Aorta (tissue), 5 donors: ENCODE data around the gene STIM2. TPM values are rescaled to one million over a fixed set of nuclear protein-coding genes. Genes with fewer than 3 reads are reported as not detected.

Experiments used
- ATAC-seq: fragments of 200-7000 bp; cut with Tn5 transposase; one replicate; pipeline ENCODE4 v1.9.1; 2022; ENCODE audit warnings: moderate library complexity; ENCODE audit not compliant: low FRiP score
- DNase-seq, 2 donors: peaks; one replicate each; pipeline ENCODE4 v3.0.0-alpha.2; 2020
- H3K27ac ChIP-seq, 2 donors: one replicate each; pipeline ENCODE4 v1.5.1; 2013; ENCODE audit warnings: low read length in 2 of 2, mild to moderate bottlenecking in 2 of 2, moderate library complexity in 2 of 2, control low read depth in 1 of 2, inconsistent platforms in 1 of 2, low read depth in 1 of 2
- H3K27me3 ChIP-seq, 2 donors: one replicate each; pipeline ENCODE4 v1.6.1; 2013; ENCODE audit warnings: control low read depth in 1 of 2, low read length in 1 of 2, mild to moderate bottlenecking in 1 of 2, moderate library complexity in 1 of 2; ENCODE audit not compliant: insufficient read depth in 2 of 2, control insufficient read depth in 1 of 2
- H3K36me3 ChIP-seq, 2 donors: one replicate each; pipeline ENCODE4 v1.6.1; 2013; ENCODE audit warnings: control low read depth in 1 of 2, low read length in 1 of 2, mild to moderate bottlenecking in 1 of 2; ENCODE audit not compliant: insufficient read depth in 2 of 2, control insufficient read depth in 1 of 2
- H3K4me1 ChIP-seq, 2 donors: one replicate each; pipeline ENCODE4 v1.6.1; 2013; ENCODE audit warnings: low read length in 2 of 2, control low read depth in 1 of 2, mild to moderate bottlenecking in 1 of 2, moderate library complexity in 1 of 2; ENCODE audit not compliant: insufficient read depth in 2 of 2, control insufficient read depth in 1 of 2
- H3K4me3 ChIP-seq, 2 donors: one replicate each; pipeline ENCODE4 v1.5.1; 2013; ENCODE audit warnings: low read length in 2 of 2, control low read depth in 1 of 2, mild to moderate bottlenecking in 1 of 2
- H3K9me3 ChIP-seq: one replicate; pipeline ENCODE4 v1.6.1; 2013; ENCODE audit warnings: mild to moderate bottlenecking, low read length; ENCODE audit not compliant: control insufficient read depth
- WGBS, 2 donors: extraction: QIAGEN DNeasy Blood & Tissue Kit; methylation state at CpG; one replicate each; pipeline ENCODE4 v1.1.7; 2013; 5-methylcytosine and 5-hydroxymethylcytosine counted together
- intact Hi-C, 2 donors: fragments of 100-400 bp; cut with DNase I; formaldehyde crosslinking; loops; one replicate each; pipeline versions ENCODE4 v1.14.2 to v1.15.0; 2022
- polyA plus RNA-seq, 2 donors: library from polyadenylated mRNA; stranded (reverse); fragments of 200-250 nt; gene quantifications; one replicate each; pipeline ENCODE4 v1.2.3, GENCODE V29; 2013
- total RNA-seq, 2 donors: library from RNA; stranded (reverse); fragmentation: NEBNext Ultra II Directional; extraction: Animal tissue kit (Norgen Biotek cat#: 25700); gene quantifications; one replicate each; pipeline ENCODE4 v1.2.1, GENCODE V29; 2021
- donor health status: healthy with polysubstance abuse.
- donor health status: Bipolar disorder and iron deficiency.
- donor health status: DM: no; HTN: no; CAD: no.
- donor health status: DM: no; HTN: no; CAD: no.
- donor health status: DM: yes; HTN: yes; CAD: no.

STIM2 gene
- total and polyA plus RNA-seq, 4 donors: 5.0 to 31.2 (median 12.7) TPM

DNA sequence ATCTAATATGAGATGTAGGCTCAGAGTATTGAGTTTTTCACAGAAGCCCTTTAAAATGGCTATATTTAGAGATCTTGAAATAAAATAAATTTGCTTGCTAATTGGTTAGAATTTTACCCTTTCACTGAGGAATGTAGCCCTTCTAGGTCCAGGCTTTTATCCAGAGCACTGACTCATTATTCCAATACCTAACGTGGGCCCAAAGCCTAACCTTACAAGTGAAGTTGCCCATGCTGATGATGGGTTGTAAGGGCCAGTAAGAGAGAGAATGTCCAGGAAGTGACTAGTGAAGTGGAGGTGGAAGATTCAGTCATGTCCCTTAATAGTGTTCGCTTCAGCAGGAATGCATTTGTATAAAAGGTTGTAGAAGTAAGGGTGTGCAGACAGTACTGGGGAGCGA lies 155.9 kb downstream of the STIM2 start:
- Histone ChIP-seq H3K27me3 (no peaks in the 10 kb centered on the region), H3K27ac (no peak overlapping the region), H3K4me3 (no peak overlapping the region), H3K4me1 (no peaks in the 10 kb centered on the region), H3K36me3 (peaks cover 2 to 3% of the 10 kb centered on the region in 2 donors), H3K9me3 (peaks cover 1% of the 10 kb centered on the region)
- DNase-seq (no peak), ATAC-seq (no peak)
- WGBS, 2 donors: 80 to 87% methylated on average over 3 of the region's 3 CpGs
- intact Hi-C loops: loop anchor here (10.0 kb wide), 2 partner anchors 682 to 992 kb away; no protein-coding TSS in a partner anchor

DNA sequence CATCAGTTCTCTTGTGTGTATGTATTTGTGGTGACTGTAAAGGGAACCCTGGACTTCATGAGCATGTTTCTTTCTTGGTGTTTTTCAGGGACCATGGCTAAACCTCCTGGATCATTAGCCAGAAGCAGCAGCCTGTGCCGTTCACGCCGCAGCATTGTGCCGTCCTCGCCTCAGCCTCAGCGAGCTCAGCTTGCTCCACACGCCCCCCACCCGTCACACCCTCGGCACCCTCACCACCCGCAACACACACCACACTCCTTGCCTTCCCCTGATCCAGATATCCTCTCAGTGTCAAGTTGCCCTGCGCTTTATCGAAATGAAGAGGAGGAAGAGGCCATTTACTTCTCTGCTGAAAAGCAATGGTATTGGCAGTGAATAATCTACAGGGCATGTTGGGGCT lies 157.0 kb downstream of the STIM2 start:
- Histone ChIP-seq H3K4me1 (no peaks in the 10 kb centered on the region), H3K4me3 (no peak overlapping the region), H3K27ac (no peak overlapping the region), H3K27me3 (no peaks in the 10 kb centered on the region), H3K9me3 (peaks cover 1% of the 10 kb centered on the region), H3K36me3 (peaks cover 2 to 3% of the 10 kb centered on the region in 2 donors)
- DNase-seq (no peak), ATAC-seq (no peak)
- intact Hi-C loops: loop anchor here (10.0 kb wide), 2 partner anchors 683 to 993 kb away; no protein-coding TSS in a partner anchor
- 95 to 97% methylated on average over 12 of the region's 12 CpGs for WGBS, 2 donors

DNA sequence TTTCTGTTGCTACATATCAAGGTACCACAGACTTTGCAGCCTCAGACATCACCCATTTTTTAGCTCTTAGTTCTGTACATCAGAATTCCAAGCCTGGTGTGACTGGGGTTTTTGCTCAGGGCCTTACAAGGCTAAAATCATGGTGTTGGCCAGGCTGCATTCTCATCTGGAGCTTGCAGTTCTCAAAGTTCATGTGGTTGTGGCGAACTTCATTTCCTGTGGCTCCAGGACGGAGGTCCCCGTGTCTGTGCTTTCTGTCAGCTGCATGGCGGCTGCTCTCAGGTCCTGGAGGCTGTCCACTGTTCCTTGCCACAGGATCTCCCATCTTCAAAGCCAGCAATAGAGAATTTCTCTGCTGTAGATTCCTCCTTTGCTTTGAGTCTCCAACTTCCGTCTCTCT lies 157.4 kb downstream of the STIM2 start:
- peaks cover 1% of the 10 kb centered on the region for H3K9me3 ChIP-seq
- ATAC-seq (no peak), DNase-seq (no peak)
- intact Hi-C loops: loop anchor here (10.0 kb wide), 2 partner anchors 683 to 993 kb away; no protein-coding TSS in a partner anchor
- WGBS, 2 donors: 91 to 97% methylated on average over 5 of the region's 5 CpGs
- H3K36me3 ChIP-seq: peaks cover 2 to 3% of the 10 kb centered on the region in 2 donors
- H3K4me1 ChIP-seq: no peaks in the 10 kb centered on the region
- H3K27me3 ChIP-seq: no peaks in the 10 kb centered on the region
- no peak overlapping the region for H3K27ac ChIP-seq
- H3K4me3 ChIP-seq: no peak overlapping the region

DNA sequence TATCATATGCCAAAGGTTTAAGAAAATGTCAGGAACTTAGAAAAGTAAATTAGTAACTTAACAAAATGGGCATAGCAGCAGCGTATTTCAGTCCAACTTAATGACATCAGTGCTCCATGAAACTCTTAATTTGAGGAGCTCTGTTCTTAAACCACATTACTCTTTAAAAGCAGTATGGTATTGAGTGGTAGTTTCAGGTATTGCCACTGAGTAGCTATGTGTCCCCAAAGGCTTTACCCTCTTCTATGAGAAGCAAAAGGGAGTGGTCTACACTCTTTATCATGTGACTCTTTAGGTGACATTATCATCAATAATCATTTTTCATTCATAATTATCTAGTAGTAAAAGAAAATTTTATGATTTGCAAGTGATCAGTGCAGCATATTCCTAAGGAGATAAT lies 158.3 kb downstream of the STIM2 start:
- Histone ChIP-seq H3K27ac (no peak overlapping the region), H3K36me3 (peaks cover 2 to 3% of the 10 kb centered on the region in 2 donors)
- intact Hi-C loops: loop anchor here (10.0 kb wide), 2 partner anchors 684 to 994 kb away; no protein-coding TSS in a partner anchor

DNA sequence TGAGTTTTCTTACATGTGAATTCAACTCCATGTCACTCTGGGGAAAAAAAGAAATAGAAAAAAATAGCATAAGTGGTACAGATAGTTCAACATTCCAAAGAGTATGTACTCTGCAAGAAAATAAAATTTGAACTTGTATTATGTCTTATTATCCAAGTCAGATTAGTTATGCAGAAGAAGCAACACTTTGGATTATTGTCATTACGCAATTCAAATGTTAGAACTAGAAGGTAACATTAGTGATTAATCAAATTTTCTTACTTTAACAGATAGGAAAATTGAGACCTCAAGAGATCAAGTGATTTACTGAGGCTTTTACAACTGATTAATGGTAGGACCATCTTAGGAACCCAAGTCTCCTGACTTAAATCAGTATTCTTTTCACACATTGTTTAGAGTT lies 159.1 kb downstream of the STIM2 start:
- intact Hi-C loops: loop anchor here (10.0 kb wide), 2 partner anchors 685 to 995 kb away; no protein-coding TSS in a partner anchor
- Histone ChIP-seq H3K9me3 (peaks cover 1% of the 10 kb centered on the region), H3K27me3 (no peaks in the 10 kb centered on the region), H3K36me3 (peaks cover 2 to 3% of the 10 kb centered on the region in 2 donors), H3K27ac (no peak overlapping the region), H3K4me1 (no peaks in the 10 kb centered on the region), H3K4me3 (no peak overlapping the region)
- DNase-seq (no peak), ATAC-seq (no peak)
- WGBS, 2 donors: 94 to 98% methylated on average over 1 of the region's 1 CpG

More for the DNA sequence above, 158.3 kb downstream of the STIM2 start:
- H3K27me3 ChIP-seq: no peaks in the 10 kb centered on the region
- no peaks in the 10 kb centered on the region for H3K4me1 ChIP-seq
- H3K4me3 ChIP-seq: no peak overlapping the region
- no peak for ATAC-seq
- WGBS, 2 donors: 97% methylated on average over 1 of the region's 1 CpG
- no peak for DNase-seq
- H3K9me3 ChIP-seq: peaks cover 1% of the 10 kb centered on the region

DNA sequence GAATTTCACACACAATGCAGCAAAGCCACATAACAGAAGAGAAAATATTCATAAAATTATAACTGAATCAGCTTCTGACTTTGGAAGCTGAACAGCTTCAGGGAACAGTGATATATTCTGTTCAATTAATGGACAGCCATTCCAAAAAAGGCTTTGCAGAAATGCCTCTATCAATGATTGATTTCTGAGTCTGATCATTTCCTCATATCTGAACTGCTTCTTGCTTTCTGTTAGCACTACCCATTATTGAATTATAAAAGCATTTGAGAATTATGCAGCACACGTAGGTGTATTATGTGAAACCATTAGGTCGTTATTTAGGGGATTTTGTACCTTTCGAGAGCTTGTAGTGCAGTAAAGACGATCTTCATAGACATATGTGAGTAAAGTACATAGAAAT lies 159.6 kb downstream of the STIM2 start:
- no peak overlapping the region for H3K27ac ChIP-seq
- H3K27me3 ChIP-seq: no peaks in the 10 kb centered on the region
- peaks cover 2 to 3% of the 10 kb centered on the region in 2 donors for H3K36me3 ChIP-seq
- intact Hi-C loops: no loop called here
- 95 to 97% methylated on average over 4 of the region's 4 CpGs for whole genome bisulfite sequencing, 2 donors
- no peak for DNase-seq
- H3K4me3 ChIP-seq: no peak overlapping the region
- no peak for ATAC-seq
- H3K9me3 ChIP-seq: peaks cover 1% of the 10 kb centered on the region
- H3K4me1 ChIP-seq: no peaks in the 10 kb centered on the region

DNA sequence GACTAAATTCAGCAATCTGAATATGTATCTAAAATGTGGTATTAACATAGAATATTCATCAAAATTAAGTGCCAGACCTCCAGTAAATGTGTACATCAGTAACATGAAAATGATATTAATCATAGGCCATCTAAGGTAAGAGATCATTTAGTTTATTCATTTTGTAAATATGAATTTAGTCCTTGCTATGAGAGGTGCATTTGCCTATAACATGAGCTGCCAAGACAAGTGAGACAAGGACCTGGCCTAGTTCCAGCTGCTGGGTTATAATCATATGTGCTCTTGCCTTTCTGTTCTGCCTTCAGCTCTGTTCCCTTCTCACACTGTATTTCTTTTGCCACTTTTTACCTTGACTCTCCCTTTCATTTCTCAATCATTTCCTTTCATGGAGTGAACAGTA lies 160.0 kb downstream of the STIM2 start:
- ATAC-seq (no peak), DNase-seq (no peak)
- Histone ChIP-seq H3K4me3 (no peak overlapping the region), H3K27me3 (no peaks in the 10 kb centered on the region), H3K27ac (no peak overlapping the region), H3K36me3 (peaks cover 2 to 3% of the 10 kb centered on the region in 2 donors), H3K9me3 (peaks cover 1% of the 10 kb centered on the region), H3K4me1 (no peaks in the 10 kb centered on the region)
- intact Hi-C loops: no loop called here

DNA sequence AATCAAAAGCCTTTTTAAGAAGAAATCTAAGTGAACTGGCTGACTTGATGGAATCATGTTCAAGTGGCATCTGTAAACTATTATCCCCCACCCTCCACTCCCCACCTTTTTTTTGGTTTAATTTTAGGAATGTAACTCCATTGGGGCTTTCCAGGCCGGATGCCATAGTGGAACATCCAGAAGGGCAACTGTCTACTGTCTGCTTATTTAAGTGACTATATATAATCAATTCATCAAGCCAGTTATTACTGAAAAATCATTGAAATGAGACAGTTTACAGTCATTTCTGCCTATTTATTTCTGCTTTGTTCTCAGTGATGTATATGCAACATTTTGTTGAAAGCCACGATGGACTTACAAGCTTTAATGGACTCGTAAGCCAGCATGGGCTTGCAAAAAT lies 162.3 kb downstream of the STIM2 start:
- peaks cover 0 to under 1% of the 10 kb centered on the region in 2 donors for H3K36me3 ChIP-seq
- DNase-seq (no peak), ATAC-seq (no peak)
- no peaks in the 10 kb centered on the region for H3K9me3 ChIP-seq
- H3K27ac ChIP-seq: no peak overlapping the region
- no peaks in the 10 kb centered on the region for H3K27me3 ChIP-seq
- H3K4me3 ChIP-seq: no peak overlapping the region
- WGBS, 2 donors: 89 to 94% methylated on average over 3 of the region's 3 CpGs
- no peaks in the 10 kb centered on the region for H3K4me1 ChIP-seq
- intact Hi-C loops: no loop called here

DNA sequence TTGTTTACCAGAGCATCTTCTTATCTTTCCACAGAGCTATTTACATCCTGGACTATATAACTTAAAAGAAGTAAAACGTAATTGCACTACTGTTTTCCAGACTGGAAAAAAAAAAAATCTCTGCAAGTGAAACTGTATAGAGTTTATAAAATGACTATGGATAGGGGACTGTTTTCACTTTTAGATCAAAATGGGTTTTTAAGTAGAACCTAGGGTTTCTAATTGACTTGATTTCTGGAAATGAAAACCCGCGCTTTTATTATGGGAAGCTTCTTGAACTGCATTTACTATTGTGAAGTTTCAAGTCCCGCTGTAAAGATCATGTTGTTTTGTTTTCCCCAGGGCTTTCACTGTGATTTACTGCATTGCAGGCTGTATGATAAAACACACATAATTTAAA lies 162.7 kb downstream of the STIM2 start:
- Histone ChIP-seq H3K4me3 (no peak overlapping the region), H3K9me3 (no peaks in the 10 kb centered on the region), H3K36me3 (no peaks in the 10 kb centered on the region), H3K27me3 (no peaks in the 10 kb centered on the region), H3K4me1 (no peaks in the 10 kb centered on the region), H3K27ac (no peak overlapping the region)
- no peak for DNase-seq
- WGBS, 2 donors: 83 to 90% methylated on average over 4 of the region's 4 CpGs
- intact Hi-C loops: no loop called here
- no peak for ATAC-seq
